PC-3 (cell line): ENCODE results near the gene ZBTB11.

Experiments
- CTCF ChIP-seq: fragments of 300-600 bp; sonication (generic); conservative IDR thresholded peaks from 2 replicates; pipeline ENCODE4 v1.5.1; 2017; ENCODE audit warnings: antibody characterized with exemption, low read depth, mild to moderate bottlenecking, low read length
- EZH2 ChIP-seq: fragments of 300-600 bp; sonication (generic); IDR thresholded peaks from one replicate; pipeline ENCODE4 v1.6.1; 2017; ENCODE audit warnings: antibody characterized with exemption, mild to moderate bottlenecking, low read length; ENCODE audit not compliant: unreplicated experiment
- EZH2phosphoT487 ChIP-seq: fragments of 300-600 bp; sonication (generic); IDR thresholded peaks from 2 replicates; pipeline ENCODE4 v1.6.1; 2018; ENCODE audit warnings: mild to moderate bottlenecking, antibody characterized with exemption, low read length, borderline replicate concordance

GRCh38 chr3:101635954-101636798 is 40.8 kb downstream of the ZBTB11 start:
- TF ChIP-seq EZH2 (no peak), CTCF (peak; percentile 81), EZH2phosphoT487 (no peak)
